ENCODE data around the gene NACC2.
A peak's percentile ranks its signal among the peaks of the same experiment; 100 is the strongest.

The NACC2 gene

DNA sequence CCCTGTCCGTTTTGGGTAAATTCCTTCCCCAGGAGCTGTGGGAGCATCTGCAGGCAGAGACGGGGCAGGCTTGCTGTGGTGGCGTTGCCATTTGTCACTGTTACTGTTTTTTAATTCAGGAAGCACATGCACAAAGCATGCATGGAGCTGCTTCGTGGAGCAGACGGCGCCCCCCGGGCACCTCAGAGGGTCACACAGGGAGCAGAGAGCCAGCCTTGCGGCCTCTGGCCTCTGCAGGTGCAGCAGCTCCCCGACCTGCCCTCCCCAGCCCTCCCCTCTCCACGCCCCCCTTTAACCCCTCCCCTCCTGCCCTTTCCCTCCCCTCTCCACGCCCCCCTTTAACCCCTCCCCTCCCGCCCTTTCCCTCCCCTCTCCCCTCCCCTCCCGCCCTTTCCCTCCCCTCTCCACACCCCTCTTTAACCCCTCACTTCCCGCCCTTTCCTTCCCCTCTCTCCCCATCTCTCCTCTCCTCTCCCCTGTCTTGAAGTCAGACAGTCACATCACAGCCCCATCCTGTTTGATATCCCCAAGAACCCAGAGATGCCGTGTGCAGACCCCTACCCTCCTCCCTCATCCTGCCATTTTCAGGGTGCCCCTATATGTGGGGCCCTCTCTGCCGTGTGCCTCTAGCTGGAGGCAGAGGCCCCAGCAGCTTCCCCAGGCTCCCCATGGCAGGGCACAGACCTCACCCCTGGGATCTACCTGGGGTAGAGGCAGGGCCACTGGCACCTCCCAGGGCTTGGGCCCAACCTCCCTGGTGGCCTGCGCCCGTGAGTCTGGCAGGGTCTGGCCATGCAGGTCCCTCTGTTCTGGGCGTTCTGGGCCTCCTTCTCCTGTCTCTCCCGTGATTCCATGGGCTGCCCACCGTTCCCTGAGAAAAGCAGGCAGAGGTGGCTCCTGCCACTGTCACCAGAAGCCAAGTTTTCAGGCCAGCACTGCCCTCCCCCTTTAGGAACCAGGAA is 104.3 kb downstream of the NACC2 start:
- H3K4me2 ChIP-seq (ENCODE audit: low read depth, low read length): peak overlapping the region; percentile 18; the same call in 1 of the 2 replicates
- DNase-seq: peak; percentile 56

DNA sequence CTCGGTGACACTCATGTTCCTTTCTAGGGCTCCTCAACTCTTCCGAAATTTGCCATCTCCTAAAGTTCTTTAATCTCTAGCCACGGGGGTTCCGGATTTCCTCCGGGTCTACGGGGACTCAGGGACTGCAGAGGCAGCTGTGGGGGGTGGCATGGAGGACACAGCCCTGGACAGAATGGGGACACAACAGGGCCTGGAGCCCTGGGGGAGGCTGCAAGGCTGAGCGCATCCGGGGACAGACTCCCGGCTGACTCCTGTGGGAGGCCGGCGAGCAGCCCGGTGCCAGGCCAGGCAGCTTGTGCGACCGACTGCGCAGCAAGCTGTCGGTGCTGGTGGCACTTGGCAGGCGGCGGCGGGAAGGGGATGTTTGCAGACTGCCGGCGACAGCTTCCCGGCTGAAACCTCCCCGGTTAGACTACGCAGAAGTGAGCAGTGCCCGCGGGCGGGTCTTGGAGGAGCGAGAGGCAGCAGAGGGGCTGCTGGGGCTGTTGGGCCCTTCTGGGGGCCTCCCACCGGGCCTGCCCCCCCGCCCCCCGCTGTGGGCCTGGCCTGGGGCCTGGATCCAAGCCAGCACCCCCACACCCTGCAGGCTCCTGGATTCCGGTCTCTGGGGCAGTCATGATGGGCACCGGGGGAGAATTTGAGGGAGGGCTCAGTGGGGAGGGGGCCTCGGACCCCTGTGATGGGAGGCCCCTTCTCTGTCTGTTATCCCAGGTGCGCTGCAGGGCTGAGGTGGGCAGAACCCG is 105.2 kb downstream of the NACC2 start:
- H3K27me3 ChIP-seq (replicated peaks; ENCODE audit: insufficient read depth, low read length): peaks cover 84% of the 10 kb centered on the region
- H3K36me3 ChIP-seq (replicated peaks; ENCODE audit: insufficient read depth, low read length): no peaks in the 10 kb centered on the region
- no peak overlapping the region for H2AFZ ChIP-seq (ENCODE audit: low read length)
- H3K4me3 ChIP-seq (ENCODE audit: low read length): no peak overlapping the region
- no peaks in the 10 kb centered on the region for H3K9me2 ChIP-seq (replicated peaks; ENCODE audit: insufficient read depth, low read length)
- no peak overlapping the region for H3K27ac ChIP-seq (ENCODE audit: low read length)
- no peaks in the 10 kb centered on the region for H4K20me1 ChIP-seq (ENCODE audit: insufficient read depth, low read length)
- no peak for DNase-seq
- no peak overlapping the region for H3K9ac ChIP-seq (ENCODE audit: low read length)
- TF ChIP-seq, protein P1, sequence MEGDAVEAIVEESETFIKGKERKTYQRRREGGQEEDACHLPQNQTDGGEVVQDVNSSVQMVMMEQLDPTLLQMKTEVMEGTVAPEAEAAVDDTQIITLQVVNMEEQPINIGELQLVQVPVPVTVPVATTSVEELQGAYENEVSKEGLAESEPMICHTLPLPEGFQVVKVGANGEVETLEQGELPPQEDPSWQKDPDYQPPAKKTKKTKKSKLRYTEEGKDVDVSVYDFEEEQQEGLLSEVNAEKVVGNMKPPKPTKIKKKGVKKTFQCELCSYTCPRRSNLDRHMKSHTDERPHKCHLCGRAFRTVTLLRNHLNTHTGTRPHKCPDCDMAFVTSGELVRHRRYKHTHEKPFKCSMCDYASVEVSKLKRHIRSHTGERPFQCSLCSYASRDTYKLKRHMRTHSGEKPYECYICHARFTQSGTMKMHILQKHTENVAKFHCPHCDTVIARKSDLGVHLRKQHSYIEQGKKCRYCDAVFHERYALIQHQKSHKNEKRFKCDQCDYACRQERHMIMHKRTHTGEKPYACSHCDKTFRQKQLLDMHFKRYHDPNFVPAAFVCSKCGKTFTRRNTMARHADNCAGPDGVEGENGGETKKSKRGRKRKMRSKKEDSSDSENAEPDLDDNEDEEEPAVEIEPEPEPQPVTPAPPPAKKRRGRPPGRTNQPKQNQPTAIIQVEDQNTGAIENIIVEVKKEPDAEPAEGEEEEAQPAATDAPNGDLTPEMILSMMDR (IDR thresholded peaks at IDR 0.05; ENCODE audit: low read length): no peak
- TF ChIP-seq EZH2 (optimal IDR thresholded peaks at IDR 0.05; ENCODE audit: low read depth, low read length) (no peak), EZH2phosphoT487 (IDR thresholded peaks at IDR 0.05; ENCODE audit: low read length) (no peak)
- peak overlapping the region; percentile 18; the same call in 1 of the 2 replicates for H3K4me2 ChIP-seq (ENCODE audit: low read depth, low read length)
- no peaks in the 10 kb centered on the region for H3F3A ChIP-seq (ENCODE audit: insufficient read depth, low read length)
- H3K4me1 ChIP-seq (ENCODE audit: low read length): peaks cover 3% of the 10 kb centered on the region; the same call in 1 of the 2 replicates
- no peaks in the 10 kb centered on the region for H3K79me2 ChIP-seq (ENCODE audit: low read length)
- H3K9me3 ChIP-seq (replicated peaks; ENCODE audit: insufficient read depth, low read length): no peaks in the 10 kb centered on the region

More for the DNA sequence above, 104.3 kb downstream of the NACC2 start:
- no peaks in the 10 kb centered on the region for H3K79me2 ChIP-seq (ENCODE audit: low read length)
- no peak overlapping the region for H3K27ac ChIP-seq (ENCODE audit: low read length)
- no peak for TF ChIP-seq EZH2 (optimal IDR thresholded peaks at IDR 0.05; ENCODE audit: low read depth, low read length)
- TF ChIP-seq, protein P1 (IDR thresholded peaks at IDR 0.05; ENCODE audit: low read length): no peak
- no peak for TF ChIP-seq EZH2phosphoT487 (IDR thresholded peaks at IDR 0.05; ENCODE audit: low read length)
- no peaks in the 10 kb centered on the region for H3F3A ChIP-seq (ENCODE audit: insufficient read depth, low read length)
- H3K4me1 ChIP-seq (ENCODE audit: low read length): peaks cover 3% of the 10 kb centered on the region; the same call in 1 of the 2 replicates
- H2AFZ ChIP-seq (ENCODE audit: low read length): no peak overlapping the region
- no peaks in the 10 kb centered on the region for H4K20me1 ChIP-seq (ENCODE audit: insufficient read depth, low read length)
- no peaks in the 10 kb centered on the region for H3K36me3 ChIP-seq (replicated peaks; ENCODE audit: insufficient read depth, low read length)
- H3K27me3 ChIP-seq (replicated peaks; ENCODE audit: insufficient read depth, low read length): peaks cover 86% of the 10 kb centered on the region
- no peaks in the 10 kb centered on the region for H3K9me3 ChIP-seq (replicated peaks; ENCODE audit: insufficient read depth, low read length)
- no peaks in the 10 kb centered on the region for H3K9me2 ChIP-seq (replicated peaks; ENCODE audit: insufficient read depth, low read length)
- no peak overlapping the region for H3K9ac ChIP-seq (ENCODE audit: low read length)
- H3K4me3 ChIP-seq (ENCODE audit: low read length): no peak overlapping the region

DNA sequence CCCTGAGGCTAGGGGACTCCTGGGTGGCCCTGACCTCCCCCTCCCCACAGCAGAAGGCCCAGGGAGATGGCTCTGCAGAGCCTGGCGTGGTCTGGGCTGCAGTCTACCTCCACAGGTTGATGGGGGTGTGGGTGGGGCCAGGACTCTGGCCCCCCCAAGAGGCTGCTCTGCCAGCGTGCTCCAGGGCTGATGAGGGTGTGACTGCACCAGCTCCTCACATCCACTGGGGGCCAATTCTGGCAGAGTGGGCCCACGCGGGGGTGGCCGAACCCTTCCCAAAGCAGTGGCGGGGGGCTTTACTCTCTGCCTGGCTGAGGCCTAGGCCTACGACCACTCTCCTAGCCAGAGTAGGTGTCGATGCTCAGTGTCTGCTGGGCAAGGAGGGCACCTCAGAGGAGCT is 105.9 kb downstream of the NACC2 start:
- Histone ChIP-seq H3K9ac (ENCODE audit: low read length) (no peak overlapping the region), H3K36me3 (replicated peaks; ENCODE audit: insufficient read depth, low read length) (no peaks in the 10 kb centered on the region), H3K27ac (ENCODE audit: low read length) (no peak overlapping the region), H3K9me3 (replicated peaks; ENCODE audit: insufficient read depth, low read length) (no peaks in the 10 kb centered on the region), H3F3A (ENCODE audit: insufficient read depth, low read length) (no peaks in the 10 kb centered on the region), H3K4me1 (ENCODE audit: low read length) (peaks cover 3% of the 10 kb centered on the region; the same call in 1 of the 2 replicates), H3K27me3 (replicated peaks; ENCODE audit: insufficient read depth, low read length) (peaks cover 84% of the 10 kb centered on the region), H3K4me2 (ENCODE audit: low read depth, low read length) (no peak overlapping the region), H4K20me1 (ENCODE audit: insufficient read depth, low read length) (no peaks in the 10 kb centered on the region), H3K4me3 (ENCODE audit: low read length) (no peak overlapping the region), H3K9me2 (replicated peaks; ENCODE audit: insufficient read depth, low read length) (no peaks in the 10 kb centered on the region), H3K79me2 (ENCODE audit: low read length) (no peaks in the 10 kb centered on the region), H2AFZ (ENCODE audit: low read length) (no peak overlapping the region)
- TF ChIP-seq EZH2 (optimal IDR thresholded peaks at IDR 0.05; ENCODE audit: low read depth, low read length): no peak
- TF ChIP-seq, protein P1 (IDR thresholded peaks at IDR 0.05; ENCODE audit: low read length): no peak
- TF ChIP-seq EZH2phosphoT487 (IDR thresholded peaks at IDR 0.05; ENCODE audit: low read length): no peak
- no peak for DNase-seq

Data from MM.1S (cell line).